Mucosa of gallbladder (tissue), 1 donor: ENCODE data around the gene IL12A. TPM values are rescaled to one million over a fixed set of nuclear protein-coding genes. Genes with fewer than 3 reads are reported as not detected.

Source experiments
- DNase-seq: peaks from one replicate; pipeline ENCODE4 v3.0.0-alpha.2; 2020; ENCODE audit warnings: low spot score
- total RNA-seq: library from RNA; stranded (reverse); gene quantifications from one replicate; pipeline ENCODE4 v1.2.1, GENCODE V29; 2021
- donor health status: DM: no; HTN: no; CAD: no.

The IL12A gene
- total RNA-seq, 1 donor from 2014 or later, result 0.14 TPM

DNA sequence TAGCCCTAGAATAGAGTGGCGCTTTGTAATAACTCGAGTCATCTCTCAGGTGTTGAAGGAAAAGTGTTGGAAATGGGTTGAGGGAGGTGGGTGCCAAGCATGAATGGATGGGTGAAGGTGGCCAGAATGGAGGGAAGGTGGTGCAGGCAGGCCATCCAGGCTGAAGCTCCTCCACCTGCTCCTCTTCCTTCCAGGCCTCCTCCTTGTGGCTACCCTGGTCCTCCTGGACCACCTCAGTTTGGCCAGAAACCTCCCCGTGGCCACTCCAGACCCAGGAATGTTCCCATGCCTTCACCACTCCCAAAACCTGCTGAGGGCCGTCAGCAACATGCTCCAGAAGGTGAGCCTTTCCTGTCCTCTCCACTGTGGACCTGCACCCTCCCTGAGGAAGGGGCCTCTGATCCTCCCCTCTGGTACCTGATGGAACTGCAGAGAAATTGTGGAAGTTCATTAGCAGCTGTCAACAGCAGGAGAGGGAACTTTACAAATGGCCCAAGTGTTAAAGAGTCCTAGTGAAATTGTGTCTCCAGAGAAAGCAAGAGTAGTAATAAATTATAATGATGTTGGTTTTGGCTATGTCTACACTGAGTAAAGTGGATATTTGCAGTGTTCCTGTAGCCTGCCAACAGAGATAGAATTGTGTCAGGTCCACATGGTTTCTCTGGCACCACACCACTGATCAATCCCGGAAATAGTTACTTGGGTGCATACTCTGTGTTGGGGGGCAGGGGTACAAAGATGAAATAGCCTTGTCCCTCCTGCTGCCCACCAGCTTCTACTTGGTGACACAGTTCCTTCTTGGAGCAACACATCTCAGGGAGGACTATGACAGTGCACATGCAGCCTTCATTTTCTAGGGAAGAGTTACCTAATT lies 1.6 kb downstream of the IL12A start:
- no peak for DNase-seq

DNA sequence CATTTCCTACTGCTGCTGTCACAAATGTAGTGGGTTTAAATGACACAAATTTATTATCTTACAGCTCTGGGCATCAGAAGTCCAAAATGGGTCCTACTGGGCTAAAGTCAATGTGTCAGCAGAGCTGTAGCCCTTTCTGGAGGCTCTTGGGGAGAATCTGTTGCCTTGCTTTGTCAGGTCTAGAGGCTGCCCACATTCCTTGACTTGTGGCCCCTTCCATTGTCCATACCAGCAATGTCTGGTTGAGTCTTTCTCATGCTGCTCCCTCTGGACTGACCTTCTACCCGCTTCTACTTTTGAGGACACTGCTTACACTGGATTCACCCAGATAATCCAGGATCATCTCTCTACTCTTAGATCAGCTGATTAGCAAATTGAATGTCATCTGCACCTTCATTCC lies 3.0 kb downstream of the IL12A start:
- no peak for DNase-seq

DNA sequence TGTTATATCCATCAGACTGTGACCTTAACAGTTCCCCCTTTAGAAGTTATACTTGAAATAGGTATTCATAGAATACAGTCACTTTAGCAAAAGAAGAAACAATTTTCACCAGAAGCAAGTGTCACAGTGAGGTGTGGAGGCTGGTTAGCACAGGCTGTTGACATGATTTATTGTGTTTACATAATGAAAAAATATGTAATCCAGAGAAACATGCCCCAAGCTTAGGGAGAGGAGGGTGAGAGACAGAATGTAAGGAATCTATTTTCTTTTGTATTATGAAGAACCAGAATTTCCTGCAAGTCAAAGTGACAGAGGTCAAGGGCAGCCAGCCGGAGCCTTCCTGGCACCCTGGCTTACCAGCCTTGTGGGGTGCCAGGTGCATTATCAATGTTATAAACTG lies 4.0 kb downstream of the IL12A start:
- DNase-seq, result no peak

DNA sequence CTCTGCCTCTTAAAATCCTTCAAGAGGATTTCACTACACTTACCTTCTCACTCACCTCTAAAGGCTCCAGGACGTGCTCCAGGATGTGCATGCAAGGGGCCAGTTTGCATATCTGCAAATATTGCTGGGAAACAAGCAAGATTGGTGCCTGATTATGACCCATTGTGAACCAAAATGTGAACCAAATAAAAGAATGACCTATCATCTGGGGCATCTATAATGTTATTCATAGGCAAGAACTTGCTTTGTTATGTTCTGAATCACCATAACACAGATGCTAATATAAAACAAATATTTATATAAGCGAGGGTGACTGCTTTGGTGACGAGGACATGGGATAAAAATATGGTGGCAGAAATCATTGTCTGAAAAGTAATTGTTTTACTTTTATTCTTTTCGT lies 5.5 kb downstream of the IL12A start:
- no peak for DNase-seq

DNA sequence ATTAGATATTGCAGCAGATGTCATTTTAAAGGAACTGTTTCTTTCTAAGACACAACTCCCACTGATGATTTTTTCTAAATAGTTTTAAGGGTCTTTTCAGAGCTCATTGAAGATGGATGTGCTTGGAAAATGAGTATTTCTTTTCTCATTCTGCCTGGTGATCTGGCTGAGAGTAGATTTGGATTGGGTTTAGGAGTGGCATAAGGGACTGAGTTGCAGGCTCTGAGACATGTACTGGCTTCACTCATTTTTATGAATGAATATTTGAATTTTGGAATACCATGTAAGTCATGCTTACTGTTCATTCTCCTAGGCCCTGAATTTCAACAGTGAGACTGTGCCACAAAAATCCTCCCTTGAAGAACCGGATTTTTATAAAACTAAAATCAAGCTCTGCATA lies 6.5 kb downstream of the IL12A start:
- no peak for DNase-seq

DNA sequence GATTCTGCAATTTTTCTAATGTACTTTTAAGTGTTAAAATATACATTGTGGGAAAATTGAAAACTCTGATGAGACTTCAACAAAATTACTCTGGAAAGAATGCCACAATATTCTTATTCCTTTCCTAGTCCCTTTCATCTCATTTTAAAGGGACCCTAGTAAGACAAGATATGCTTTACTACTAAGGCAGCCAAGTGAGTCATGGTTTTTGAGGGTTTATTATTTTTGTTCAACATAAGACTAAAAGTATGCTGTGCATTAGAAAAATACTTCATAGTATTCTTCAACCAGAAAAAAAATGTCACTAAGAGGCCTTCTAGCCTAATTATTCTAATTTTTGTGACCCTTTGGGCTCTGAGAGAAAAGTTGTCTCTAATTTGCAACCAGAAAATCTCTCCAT lies 7.4 kb downstream of the IL12A start:
- no peak for DNase-seq

DNA sequence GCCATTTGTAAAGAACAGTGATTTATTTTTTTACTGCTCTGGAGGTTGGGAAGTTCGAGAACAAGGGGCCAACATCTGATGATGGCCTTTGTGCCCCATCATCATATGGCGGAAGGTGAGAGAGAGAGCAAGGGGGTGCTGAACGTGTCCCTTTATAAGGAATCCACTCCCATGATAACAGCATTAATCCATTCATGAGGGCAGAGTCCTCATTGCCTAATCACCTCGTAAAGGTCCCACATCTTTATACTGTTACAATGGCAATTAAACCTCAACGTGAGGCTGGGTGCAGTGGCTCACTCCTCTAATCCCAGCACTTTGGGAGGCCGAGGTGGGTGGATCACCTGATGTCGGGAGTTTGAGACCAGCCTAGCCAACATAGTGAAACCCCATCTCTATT lies 8.3 kb downstream of the IL12A start:
- DNase-seq, result no peak

DNA sequence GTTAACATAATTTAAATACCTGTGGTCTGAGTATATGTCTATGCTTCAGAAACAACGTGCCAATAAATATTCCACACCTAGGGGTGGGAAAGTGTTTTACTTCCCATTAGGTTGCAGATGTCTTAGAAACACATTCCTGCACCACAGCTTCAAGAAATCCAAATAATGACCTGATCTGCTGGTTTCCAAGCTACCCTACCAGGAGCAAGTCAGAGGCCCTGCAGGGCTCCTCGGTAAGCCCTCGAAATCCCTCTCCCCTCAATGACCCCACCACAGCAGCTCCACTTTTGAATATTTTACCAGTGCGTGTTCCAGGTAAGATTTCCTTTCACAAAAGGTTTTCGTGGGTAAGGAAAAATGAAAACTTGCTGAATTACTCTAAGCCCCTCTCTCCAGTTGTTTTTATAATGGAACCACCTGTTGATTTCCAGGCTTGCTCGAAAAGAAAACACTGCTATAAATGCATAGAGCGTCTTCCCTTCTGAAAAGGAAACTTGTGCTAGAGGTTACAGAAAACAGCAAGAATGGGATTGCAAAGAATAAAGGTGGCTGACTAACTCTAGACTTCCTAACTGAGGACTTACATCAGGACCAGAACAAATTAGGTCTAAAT lies 12.6 kb downstream of the IL12A start:
- DNase-seq, result no peak

DNA sequence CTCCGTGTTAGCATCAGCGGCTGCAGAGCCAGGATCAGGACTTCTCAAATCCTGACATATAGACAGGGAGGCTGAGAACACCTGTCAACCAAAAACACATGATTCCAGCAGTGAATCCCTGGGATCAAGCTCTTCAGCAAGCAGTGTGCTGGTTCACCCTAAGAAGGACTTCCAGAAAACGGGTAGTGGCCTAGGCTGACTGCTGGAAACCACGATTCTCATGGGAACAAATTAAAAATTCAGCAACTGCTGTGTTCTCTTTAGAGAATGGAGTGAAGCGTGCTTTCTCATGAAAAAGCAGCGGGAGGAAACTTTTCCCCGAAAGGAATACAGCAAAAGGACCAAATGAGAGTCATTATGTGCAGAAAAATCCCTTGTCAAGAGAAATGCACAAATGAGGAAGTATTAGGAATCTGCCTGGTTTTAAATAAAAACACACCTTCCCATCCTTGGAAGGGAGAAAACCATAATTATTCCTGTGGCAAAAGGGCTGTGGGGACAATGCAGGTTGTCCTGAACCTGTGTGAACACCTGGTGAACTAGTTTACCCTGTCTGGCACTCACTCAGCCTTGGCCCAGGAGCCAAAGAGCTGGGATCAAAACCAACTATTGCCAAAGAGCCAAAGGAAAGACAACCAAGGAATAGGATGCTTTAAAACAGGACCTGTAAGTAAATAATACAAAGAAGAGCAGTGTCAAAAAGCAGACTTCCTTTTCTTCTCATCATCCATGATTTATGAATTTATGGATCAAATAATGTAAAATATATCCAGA lies 13.4 kb downstream of the IL12A start:
- no peak for DNase-seq

DNA sequence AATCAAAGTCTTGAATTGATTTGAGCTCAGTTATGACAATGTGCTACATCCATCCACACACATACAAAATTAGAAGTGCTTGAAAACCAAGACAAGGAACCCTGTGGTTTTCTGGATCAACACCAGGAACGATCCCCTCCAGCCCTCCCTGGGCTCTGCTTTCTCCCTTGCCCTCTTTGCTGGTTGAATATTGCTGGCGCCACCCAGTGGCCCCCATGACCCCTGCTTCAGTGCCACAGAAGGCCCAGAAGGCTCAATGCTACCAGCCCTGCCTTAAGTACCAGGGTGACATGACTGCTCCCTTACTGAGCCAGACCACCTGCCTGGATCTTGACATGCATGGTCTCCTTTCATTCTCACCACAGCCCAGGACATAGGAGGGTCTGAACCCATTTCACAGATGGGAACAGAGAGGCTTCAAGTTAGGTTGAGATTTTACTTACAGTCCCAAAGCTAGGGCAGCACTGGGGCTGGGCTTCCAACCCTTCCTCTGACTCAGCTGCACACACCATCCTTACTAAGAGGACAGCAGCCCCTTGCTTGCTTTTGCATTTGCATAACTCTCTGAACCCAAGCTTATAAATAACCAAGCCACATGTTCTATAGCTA lies 15.0 kb downstream of the IL12A start:
- peak; percentile 16 for DNase-seq

DNA sequence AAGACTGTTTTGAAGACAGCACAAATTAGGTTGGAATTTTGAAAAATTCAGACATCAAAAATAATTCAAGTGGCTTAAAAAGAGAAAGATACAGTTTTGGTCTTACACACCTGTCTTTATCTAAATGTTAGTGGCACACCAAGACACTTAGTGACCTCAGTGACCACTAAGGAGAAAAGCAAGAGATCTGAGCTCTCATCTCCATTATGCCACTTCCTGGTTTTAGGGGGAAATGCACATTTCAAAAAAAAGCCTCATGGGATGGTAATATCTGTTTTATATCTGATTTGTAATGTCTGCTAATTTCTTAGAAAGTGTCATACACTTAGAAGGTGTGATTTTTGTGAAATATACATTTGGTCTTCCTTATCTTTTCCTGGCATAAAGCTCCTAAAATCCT lies 16.4 kb downstream of the IL12A start:
- DNase-seq, result no peak

DNA sequence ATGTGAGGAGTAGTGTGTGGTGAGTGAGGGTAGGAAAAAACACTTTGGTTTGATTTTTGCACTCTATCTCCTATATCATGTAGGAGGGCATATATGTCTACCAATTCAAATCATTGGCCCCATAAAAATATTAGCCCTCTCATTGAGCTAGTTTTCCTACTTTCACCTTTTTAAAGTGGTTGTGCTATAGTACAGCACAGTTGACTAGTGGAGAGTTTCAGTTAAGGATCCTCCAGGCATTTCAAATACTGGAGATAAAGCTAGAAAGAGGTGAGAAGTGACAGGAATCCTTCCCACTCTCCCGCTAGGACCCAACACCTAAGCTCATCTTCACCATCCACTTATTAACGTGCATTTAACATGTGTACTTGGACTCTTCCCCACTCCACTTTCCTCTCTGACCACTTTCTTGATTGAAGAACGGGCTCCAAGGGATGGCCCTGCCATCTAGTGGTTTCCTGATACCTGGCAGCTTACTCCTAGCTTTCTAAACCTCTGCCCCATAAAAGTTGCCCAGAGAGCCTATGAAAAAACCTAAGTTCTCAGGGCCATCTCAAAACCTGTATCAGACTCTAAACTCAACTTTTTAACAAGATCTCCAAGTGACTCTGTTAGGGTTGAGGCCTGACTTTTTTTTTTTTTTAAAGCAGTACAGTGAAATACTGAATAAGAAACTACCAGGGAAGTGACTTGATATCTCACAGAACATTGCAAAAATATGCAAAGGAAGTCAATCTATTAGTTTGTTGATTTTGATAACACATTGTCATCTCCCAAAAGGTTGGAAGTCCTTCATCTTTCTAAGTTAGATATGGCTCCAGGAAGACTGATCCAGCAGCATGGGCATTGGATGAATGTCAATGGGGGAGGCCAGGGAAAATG lies 17.9 kb downstream of the IL12A start:
- DNase-seq, result peak; percentile 41

DNA sequence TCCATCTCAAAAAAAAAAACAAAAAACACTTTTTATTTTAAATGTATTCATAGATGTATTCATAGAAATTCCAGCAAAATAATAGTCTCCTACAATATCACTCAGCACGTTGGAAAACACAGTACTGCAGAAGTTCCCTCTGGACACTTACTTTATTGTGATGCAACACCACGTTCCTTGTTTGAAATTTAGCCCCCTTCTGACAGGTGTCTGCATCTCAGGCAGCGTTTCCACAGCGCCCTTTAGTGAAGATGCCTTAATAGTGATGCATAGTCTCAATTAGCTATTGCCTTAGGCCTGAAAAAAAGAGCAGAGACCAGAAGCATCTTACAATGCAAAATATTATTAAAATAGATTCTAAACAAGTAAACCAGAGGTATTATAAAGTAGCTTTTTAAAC lies 20.3 kb downstream of the IL12A start:
- no peak for DNase-seq

DNA sequence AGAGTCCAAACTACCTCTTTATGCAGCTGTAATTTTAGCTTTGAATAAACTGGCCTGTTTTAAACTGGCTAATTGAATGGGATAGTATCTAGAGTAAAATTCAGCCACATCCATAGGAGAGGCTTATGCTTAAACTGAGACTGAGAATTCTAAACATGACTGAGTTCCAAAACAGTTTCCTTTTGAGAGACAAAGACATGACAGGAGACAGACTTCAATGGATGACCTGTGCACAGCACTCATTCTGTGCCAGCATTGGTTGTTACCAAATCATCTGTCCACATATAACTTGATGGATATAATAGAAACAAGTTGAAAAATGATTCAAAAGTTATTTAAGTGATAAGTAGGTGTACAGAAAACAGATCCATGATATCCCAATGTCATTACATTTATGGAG lies 20.9 kb downstream of the IL12A start:
- no peak for DNase-seq

DNA sequence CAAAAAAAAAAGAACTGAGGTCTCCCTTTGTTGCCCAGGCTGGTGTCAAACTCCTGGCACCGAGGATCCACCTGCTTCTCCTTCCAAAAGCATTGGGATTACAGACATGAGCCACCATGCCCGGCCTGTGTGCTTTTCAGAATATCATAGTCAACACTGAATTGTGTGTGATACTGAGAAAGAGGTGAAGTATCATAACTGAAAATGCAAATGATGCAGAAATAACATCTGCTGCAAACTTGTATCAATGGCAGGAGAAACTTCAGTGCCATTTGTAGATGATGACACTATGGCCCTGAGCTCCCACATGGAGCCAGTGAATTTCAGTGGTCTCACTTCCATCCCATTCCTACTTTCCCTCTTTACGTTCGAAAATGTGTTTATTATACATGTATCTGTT lies 21.9 kb downstream of the IL12A start:
- no peak for DNase-seq

DNA sequence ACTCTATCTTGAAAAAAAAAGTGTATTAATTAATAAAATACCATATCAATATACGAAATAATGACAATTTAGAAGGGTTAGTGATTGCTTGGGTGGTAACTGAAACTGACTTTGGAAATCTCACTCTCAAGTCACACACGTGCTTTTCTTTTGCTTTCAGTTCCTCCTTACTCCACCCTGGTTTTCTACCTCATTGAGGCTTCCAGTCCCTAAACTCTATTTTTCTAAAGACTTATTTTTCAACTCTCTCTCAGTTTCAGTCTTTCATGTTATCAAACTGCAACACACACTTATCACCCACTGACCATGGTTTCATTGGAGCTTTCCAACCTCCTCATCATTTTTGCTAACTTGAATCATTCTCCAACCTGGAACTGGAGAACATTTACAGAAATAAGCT lies 23.5 kb downstream of the IL12A start:
- no peak for DNase-seq

DNA sequence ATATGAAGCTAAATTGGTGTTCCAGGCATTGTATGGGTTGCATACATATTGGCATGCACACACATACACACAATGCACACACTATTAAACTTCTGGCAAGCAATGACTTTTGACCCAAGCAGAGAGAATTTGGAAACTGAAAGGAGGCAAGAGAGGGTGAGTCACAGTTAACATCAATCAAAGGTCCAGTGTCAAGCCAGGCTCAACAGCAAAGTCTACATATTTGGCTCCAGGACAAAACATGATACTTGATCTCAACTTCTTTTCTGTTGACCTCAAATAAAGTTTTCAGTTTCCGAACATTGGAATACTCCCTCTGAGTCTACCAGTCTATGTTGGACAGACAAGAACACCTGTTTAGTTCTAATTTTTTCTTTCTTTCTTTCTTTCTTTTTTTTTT lies 28.3 kb downstream of the IL12A start:
- DNase-seq, result no peak

DNA sequence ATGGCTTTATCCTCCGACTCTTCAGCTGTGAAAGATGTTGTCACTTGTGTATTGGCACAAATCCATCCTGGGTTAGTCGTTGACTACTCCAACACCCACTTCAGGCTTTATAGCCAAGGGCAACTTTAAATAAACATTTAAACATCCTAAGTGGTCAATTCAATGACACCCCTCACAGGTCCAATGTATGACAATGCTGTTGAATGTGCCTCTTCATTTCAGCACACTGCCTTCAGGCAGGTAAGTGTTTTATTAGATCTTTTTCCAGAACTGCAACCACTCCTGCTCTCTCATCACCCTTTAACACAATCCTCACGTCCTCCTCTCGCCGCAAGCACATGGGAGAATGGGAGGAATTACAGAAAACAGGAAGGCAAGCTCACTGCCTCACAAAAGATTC lies 30.3 kb downstream of the IL12A start:
- DNase-seq, result no peak

DNA sequence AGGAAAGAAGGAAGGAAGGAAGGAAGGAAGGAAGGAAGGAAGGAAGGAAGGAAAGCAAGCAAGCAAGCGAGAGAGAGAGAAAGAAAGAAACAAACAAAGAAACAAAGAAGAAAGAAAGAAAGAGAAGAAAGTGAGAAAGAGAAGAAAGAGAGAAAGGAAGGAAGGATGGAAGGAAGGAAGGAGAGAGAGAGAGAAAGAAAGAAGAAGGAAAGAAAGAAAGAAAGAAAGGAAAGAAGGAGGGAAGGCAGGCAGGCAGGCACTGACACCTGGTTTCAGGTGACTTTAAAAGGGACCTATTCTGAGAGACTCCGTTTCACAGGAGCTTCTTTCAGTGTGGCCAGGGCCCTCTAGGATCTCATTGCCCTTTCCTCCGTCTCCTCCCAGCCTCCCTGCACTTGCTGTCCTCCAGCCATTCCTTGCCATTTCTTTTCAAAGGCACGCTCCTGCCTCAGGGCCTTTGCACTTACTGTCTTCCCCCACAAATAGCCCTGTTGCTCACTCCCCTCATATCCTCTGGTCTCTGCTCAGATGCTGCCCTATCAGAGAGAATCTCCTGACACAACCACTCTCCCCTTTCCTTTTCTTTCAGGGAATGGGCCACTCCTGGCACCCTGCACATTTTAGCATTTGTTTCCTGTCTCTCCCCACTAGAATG lies 31.5 kb downstream of the IL12A start:
- no peak for DNase-seq

DNA sequence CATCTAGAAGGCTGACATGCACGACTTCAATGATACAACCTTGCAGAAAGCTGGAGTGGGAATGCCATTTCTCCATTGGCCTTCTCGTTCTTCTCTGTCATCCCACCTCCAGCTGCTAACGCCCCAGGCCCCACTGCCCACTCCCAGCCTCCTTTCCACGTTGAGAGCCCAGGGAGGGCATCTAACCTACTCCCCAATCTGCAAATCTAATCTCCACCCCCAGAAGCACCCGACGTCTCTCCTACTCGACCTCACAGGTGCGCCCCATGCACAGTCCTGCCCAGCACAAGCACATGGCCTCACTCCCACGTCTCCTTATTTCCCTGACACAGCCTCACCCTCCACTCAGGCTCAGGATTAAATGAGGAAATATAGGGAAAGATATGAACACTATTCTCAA lies 33.4 kb downstream of the IL12A start:
- no peak for DNase-seq

DNA sequence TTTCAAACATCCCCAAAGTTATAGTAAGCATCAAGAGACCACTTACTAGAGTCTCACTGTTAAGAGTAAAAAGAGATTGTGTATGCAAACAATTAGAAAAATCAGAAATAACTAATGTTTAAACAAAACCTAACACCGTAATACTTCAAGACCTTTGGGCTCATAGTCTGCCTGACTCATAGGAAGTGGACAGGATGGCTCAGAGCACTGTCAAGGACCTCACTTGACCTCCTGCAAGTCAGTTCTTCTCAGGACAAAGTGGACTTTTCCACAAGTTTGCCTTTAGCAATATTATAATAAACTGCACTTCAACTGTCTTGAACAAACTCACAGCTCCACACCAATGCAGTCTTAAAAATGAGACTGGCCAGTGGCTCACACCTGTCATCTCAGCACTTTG lies 34.8 kb downstream of the IL12A start:
- DNase-seq, result no peak
